GM23338 (cell line): ENCODE measurements around the gene LTB4R. TPM values are rescaled to one million over a fixed set of nuclear protein-coding genes. Genes with fewer than 3 reads are reported as not detected.

Source experiments
- ATAC-seq: fragments of 200-7000 bp; cut with Tn5 transposase; 3 replicates; pipeline ENCODE4 v1.9.1; 2020
- DNase-seq: peaks from one replicate; pipeline ENCODE4 v3.0.0-alpha.2; 2015; ENCODE audit warnings: low spot score
- H2AFZ ChIP-seq: fragments of 200-600 bp; sonication (generic); 2 replicates; pipeline ENCODE4 v1.8.0; 2016; ENCODE audit warnings: antibody characterized with exemption, mild to moderate bottlenecking, moderate library complexity
- H3F3A ChIP-seq: fragments of 200-600 bp; sonication (generic); replicated peaks from 2 replicates; pipeline ENCODE4 v1.8.0; 2017; ENCODE audit warnings: antibody characterized with exemption, mixed run types, low read depth
- H3K27ac ChIP-seq: fragments of 200-600 bp; sonication (generic); 2 replicates; pipeline ENCODE4 v1.6.1; 2016; ENCODE audit warnings: low read depth
- H3K27me3 ChIP-seq: fragments of 200-600 bp; sonication (generic); 2 replicates; pipeline ENCODE4 v1.8.0; 2016; ENCODE audit warnings: mild to moderate bottlenecking, mixed run types, moderate library complexity; ENCODE audit not compliant: insufficient read depth
- H3K36me3 ChIP-seq: fragments of 200-600 bp; sonication (generic); 2 replicates; pipeline ENCODE4 v1.8.0; 2016; ENCODE audit warnings: mild to moderate bottlenecking; ENCODE audit not compliant: insufficient read depth
- H3K4me1 ChIP-seq: fragments of 200-600 bp; sonication (generic); 2 replicates; pipeline ENCODE4 v1.8.0; 2016; ENCODE audit warnings: mild to moderate bottlenecking, moderate library complexity; ENCODE audit not compliant: insufficient read depth
- H3K4me2 ChIP-seq: fragments of 200-600 bp; sonication (generic); 2 replicates; pipeline ENCODE4 v1.7.1; 2017; ENCODE audit warnings: mixed run types
- H3K4me3 ChIP-seq: fragments of 200-600 bp; sonication (generic); 2 replicates; pipeline ENCODE4 v1.6.1; 2016; ENCODE audit warnings: mixed run types
- H3K79me2 ChIP-seq: fragments of 200-600 bp; sonication (generic); replicated peaks from 2 replicates; pipeline ENCODE4 v1.8.0; 2017; ENCODE audit warnings: mild to moderate bottlenecking; ENCODE audit not compliant: insufficient read depth
- H3K9me2 ChIP-seq: fragments of 200-600 bp; sonication (generic); 2 replicates; pipeline ENCODE4 v1.8.0; 2017; ENCODE audit not compliant: insufficient read depth
- H4K20me1 ChIP-seq: fragments of 200-600 bp; sonication (generic); replicated peaks from 2 replicates; pipeline ENCODE4 v1.8.0; 2017; ENCODE audit warnings: mild to moderate bottlenecking; ENCODE audit not compliant: insufficient read depth
- H3K27ac Mint-ChIP-seq: 2 replicates; pipeline ENCODE4 v1.8.0; 2020; ENCODE audit warnings: inconsistent platforms, mild to moderate bottlenecking, moderate library complexity, mixed read lengths
- H3K27me3 Mint-ChIP-seq: 3 replicates; pipeline ENCODE4 v1.8.0; 2022; ENCODE audit warnings: low read depth, mild to moderate bottlenecking, moderate library complexity, mixed read lengths, inconsistent platforms; ENCODE audit not compliant: insufficient read depth, poor library complexity
- H3K36me3 Mint-ChIP-seq: 3 replicates; pipeline ENCODE4 v1.8.0; 2021; ENCODE audit warnings: low read depth, mild to moderate bottlenecking, inconsistent platforms, moderate library complexity, mixed read lengths
- H3K4me1 Mint-ChIP-seq: 3 replicates; pipeline ENCODE4 v1.8.0; 2020; ENCODE audit warnings: mild to moderate bottlenecking, inconsistent platforms, mixed read lengths
- H3K4me3 Mint-ChIP-seq: 3 replicates; pipeline ENCODE4 v1.8.0; 2021; ENCODE audit warnings: moderate library complexity, mild to moderate bottlenecking, inconsistent platforms, mixed read lengths
- H3K9me3 Mint-ChIP-seq: 3 replicates; pipeline ENCODE4 v1.8.0; 2020; ENCODE audit warnings: moderate library complexity, mild to moderate bottlenecking, inconsistent platforms, mixed read lengths
- CREB1 ChIP-seq: fragments of 250-450 bp; sonication (Bioruptor Pico); IDR thresholded peaks from 2 replicates; pipeline ENCODE4 v1.5.0; 2020; ENCODE audit warnings: low read depth, mild to moderate bottlenecking, moderate library complexity
- EZH2 ChIP-seq: fragments of 200-600 bp; sonication (generic); IDR thresholded peaks from one replicate; pipeline ENCODE4 v1.8.0; 2017; ENCODE audit warnings: antibody characterized with exemption, mild to moderate bottlenecking, low read depth; ENCODE audit not compliant: unreplicated experiment
- JUNB ChIP-seq: IDR thresholded peaks from one replicate; pipeline ENCODE4 v1.6.1; 2016; ENCODE audit warnings: antibody characterized with exemption; ENCODE audit not compliant: unreplicated experiment
- NANOG ChIP-seq: IDR thresholded peaks from 2 replicates; pipeline ENCODE4 v1.6.1; 2016; ENCODE audit warnings: antibody characterized with exemption, borderline replicate concordance
- STAT1 ChIP-seq: IDR thresholded peaks from one replicate; pipeline ENCODE4 v1.6.1; 2016; ENCODE audit warnings: antibody characterized with exemption; ENCODE audit not compliant: unreplicated experiment
- polyA plus RNA-seq: library from polyadenylated mRNA; unstranded; fragments of >200 nt; fragmentation: Nextera tagmentation; extraction: Ambion mirVana; gene quantifications from 2 replicates; pipeline ENCODE4 v1.2.1, GENCODE V29; 2016
- total RNA-seq: library from RNA; depleted of rRNA; stranded (reverse); fragments of >200 nt; shearing (Covaris generic); gene quantifications from 2 replicates; pipeline ENCODE4 v1.2.3, GENCODE V29; 2014
- TF ChIP-seq, protein P1 (sequence below): IDR thresholded peaks from one replicate; pipeline ENCODE4 v1.6.1; 2018; ENCODE audit warnings: antibody characterized with exemption; ENCODE audit not compliant: unreplicated experiment
- TF ChIP-seq, protein P2 (sequence below), 2 experiments: fragments of 200-600 bp in 1 of 2; sonication (generic) in 1 of 2; conservative IDR thresholded peaks; 2 replicates each; pipeline versions ENCODE4 v1.5.1 to v1.6.1; 2016 to 2017; ENCODE audit warnings: antibody characterized with exemption in 2 of 2, low read depth in 2 of 2, mild to moderate bottlenecking in 2 of 2, moderate library complexity in 1 of 2
- TF ChIP-seq, protein P3 (sequence below): fragments of 250-450 bp; sonication (Bioruptor Pico); IDR thresholded peaks from 2 replicates; pipeline ENCODE4 v1.5.0; 2020; ENCODE audit warnings: mild to moderate bottlenecking, moderate library complexity
- TF ChIP-seq, protein P4 (sequence below): IDR thresholded peaks from 2 replicates; pipeline ENCODE4 v1.6.1; 2016; ENCODE audit warnings: antibody characterized with exemption

Gene LTB4R
- total and polyA plus RNA-seq, 2 experiments from 2014 or later = 2.1 to 4.7 TPM

DNA sequence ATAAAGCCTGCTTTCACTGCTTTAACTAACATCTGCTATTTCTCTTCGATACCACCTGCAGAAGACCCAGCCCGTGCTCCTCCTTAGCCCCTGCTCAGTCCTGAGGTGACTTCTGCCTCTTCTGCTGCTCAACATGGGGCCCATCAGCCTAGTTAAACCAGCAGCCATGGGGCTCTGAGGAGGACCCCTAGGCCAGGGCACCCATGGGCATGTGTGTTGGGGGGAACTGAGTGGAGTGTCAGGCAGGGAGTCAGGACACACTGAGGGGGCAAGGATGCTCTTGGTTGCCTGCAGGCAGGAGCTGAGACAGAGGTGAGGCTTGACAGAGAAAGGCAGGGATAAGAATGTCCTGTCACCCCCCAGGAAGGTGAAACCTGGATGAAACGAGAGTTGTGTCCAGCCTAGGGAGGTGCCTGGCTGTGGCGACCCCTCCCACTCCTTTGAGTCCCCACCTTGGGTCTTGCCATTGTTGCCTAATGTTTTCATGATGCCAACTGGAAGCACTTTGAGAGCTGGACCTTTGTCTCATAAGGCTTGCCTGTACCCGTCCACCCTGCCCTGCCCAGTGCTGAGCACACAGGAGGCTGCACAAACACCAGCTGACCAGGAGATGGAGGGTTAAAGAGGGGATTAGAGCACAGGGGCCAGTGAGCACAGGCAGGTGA, 27.4 kb upstream of the LTB4R start:
- Mint-ChIP-seq H3K27me3 (peaks cover 14% of the 10 kb centered on the region), H3K27ac (no peak overlapping the region), H3K9me3 (no peaks in the 10 kb centered on the region), H3K4me1 (no peaks in the 10 kb centered on the region; the same call in 2 of the 3 replicates), H3K4me3 (no peak overlapping the region), H3K36me3 (no peaks in the 10 kb centered on the region; the same call in 2 of the 3 replicates)
- Histone ChIP-seq H3F3A (no peaks in the 10 kb centered on the region), H3K27ac (no peak overlapping the region), H3K4me1 (no peaks in the 10 kb centered on the region), H4K20me1 (no peaks in the 10 kb centered on the region; the same call in 1 of the 2 replicates), H3K4me2 (no peak overlapping the region), H3K4me3 (no peak overlapping the region), H2AFZ (no peak overlapping the region), H3K36me3 (no peaks in the 10 kb centered on the region), H3K9me2 (no peaks in the 10 kb centered on the region), H3K79me2 (no peaks in the 10 kb centered on the region), H3K27me3 (no peaks in the 10 kb centered on the region)
- ATAC-seq = no peak
- TF ChIP-seq CREB1 (CRISPR knock-in tag) (no peak), EZH2 (no peak), STAT1 (no peak), NANOG (no peak), JUNB (no peak)
- TF ChIP-seq, protein P1, sequence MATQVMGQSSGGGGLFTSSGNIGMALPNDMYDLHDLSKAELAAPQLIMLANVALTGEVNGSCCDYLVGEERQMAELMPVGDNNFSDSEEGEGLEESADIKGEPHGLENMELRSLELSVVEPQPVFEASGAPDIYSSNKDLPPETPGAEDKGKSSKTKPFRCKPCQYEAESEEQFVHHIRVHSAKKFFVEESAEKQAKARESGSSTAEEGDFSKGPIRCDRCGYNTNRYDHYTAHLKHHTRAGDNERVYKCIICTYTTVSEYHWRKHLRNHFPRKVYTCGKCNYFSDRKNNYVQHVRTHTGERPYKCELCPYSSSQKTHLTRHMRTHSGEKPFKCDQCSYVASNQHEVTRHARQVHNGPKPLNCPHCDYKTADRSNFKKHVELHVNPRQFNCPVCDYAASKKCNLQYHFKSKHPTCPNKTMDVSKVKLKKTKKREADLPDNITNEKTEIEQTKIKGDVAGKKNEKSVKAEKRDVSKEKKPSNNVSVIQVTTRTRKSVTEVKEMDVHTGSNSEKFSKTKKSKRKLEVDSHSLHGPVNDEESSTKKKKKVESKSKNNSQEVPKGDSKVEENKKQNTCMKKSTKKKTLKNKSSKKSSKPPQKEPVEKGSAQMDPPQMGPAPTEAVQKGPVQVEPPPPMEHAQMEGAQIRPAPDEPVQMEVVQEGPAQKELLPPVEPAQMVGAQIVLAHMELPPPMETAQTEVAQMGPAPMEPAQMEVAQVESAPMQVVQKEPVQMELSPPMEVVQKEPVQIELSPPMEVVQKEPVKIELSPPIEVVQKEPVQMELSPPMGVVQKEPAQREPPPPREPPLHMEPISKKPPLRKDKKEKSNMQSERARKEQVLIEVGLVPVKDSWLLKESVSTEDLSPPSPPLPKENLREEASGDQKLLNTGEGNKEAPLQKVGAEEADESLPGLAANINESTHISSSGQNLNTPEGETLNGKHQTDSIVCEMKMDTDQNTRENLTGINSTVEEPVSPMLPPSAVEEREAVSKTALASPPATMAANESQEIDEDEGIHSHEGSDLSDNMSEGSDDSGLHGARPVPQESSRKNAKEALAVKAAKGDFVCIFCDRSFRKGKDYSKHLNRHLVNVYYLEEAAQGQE = no peak
- TF ChIP-seq, protein P2, sequence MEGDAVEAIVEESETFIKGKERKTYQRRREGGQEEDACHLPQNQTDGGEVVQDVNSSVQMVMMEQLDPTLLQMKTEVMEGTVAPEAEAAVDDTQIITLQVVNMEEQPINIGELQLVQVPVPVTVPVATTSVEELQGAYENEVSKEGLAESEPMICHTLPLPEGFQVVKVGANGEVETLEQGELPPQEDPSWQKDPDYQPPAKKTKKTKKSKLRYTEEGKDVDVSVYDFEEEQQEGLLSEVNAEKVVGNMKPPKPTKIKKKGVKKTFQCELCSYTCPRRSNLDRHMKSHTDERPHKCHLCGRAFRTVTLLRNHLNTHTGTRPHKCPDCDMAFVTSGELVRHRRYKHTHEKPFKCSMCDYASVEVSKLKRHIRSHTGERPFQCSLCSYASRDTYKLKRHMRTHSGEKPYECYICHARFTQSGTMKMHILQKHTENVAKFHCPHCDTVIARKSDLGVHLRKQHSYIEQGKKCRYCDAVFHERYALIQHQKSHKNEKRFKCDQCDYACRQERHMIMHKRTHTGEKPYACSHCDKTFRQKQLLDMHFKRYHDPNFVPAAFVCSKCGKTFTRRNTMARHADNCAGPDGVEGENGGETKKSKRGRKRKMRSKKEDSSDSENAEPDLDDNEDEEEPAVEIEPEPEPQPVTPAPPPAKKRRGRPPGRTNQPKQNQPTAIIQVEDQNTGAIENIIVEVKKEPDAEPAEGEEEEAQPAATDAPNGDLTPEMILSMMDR (conservative IDR thresholded peaks at IDR 0.05; ENCODE audit: low read depth in 2 of 2) = no peak
- TF ChIP-seq, protein P3, sequence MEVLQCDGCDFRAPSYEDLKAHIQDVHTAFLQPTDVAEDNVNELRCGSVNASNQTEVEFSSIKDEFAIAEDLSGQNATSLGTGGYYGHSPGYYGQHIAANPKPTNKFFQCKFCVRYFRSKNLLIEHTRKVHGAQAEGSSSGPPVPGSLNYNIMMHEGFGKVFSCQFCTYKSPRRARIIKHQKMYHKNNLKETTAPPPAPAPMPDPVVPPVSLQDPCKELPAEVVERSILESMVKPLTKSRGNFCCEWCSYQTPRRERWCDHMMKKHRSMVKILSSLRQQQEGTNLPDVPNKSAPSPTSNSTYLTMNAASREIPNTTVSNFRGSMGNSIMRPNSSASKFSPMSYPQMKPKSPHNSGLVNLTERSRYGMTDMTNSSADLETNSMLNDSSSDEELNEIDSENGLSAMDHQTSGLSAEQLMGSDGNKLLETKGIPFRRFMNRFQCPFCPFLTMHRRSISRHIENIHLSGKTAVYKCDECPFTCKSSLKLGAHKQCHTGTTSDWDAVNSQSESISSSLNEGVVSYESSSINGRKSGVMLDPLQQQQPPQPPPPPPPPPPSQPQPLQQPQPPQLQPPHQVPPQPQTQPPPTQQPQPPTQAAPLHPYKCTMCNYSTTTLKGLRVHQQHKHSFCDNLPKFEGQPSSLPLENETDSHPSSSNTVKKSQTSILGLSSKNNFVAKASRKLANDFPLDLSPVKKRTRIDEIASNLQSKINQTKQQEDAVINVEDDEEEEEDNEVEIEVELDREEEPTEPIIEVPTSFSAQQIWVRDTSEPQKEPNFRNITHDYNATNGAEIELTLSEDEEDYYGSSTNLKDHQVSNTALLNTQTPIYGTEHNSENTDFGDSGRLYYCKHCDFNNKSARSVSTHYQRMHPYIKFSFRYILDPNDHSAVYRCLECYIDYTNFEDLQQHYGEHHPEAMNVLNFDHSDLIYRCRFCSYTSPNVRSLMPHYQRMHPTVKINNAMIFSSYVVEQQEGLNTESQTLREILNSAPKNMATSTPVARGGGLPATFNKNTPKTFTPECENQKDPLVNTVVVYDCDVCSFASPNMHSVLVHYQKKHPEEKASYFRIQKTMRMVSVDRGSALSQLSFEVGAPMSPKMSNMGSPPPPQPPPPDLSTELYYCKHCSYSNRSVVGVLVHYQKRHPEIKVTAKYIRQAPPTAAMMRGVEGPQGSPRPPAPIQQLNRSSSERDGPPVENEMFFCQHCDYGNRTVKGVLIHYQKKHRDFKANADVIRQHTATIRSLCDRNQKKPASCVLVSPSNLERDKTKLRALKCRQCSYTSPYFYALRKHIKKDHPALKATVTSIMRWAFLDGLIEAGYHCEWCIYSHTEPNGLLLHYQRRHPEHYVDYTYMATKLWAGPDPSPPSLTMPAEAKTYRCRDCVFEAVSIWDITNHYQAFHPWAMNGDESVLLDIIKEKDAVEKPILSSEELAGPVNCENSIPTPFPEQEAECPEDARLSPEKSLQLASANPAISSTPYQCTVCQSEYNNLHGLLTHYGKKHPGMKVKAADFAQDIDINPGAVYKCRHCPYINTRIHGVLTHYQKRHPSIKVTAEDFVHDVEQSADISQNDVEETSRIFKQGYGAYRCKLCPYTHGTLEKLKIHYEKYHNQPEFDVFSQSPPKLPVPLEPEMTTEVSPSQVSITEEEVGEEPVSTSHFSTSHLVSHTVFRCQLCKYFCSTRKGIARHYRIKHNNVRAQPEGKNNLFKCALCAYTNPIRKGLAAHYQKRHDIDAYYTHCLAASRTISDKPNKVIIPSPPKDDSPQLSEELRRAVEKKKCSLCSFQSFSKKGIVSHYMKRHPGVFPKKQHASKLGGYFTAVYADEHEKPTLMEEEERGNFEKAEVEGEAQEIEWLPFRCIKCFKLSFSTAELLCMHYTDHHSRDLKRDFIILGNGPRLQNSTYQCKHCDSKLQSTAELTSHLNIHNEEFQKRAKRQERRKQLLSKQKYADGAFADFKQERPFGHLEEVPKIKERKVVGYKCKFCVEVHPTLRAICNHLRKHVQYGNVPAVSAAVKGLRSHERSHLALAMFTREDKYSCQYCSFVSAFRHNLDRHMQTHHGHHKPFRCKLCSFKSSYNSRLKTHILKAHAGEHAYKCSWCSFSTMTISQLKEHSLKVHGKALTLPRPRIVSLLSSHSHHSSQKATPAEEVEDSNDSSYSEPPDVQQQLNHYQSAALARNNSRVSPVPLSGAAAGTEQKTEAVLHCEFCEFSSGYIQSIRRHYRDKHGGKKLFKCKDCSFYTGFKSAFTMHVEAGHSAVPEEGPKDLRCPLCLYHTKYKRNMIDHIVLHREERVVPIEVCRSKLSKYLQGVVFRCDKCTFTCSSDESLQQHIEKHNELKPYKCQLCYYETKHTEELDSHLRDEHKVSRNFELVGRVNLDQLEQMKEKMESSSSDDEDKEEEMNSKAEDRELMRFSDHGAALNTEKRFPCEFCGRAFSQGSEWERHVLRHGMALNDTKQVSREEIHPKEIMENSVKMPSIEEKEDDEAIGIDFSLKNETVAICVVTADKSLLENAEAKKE (CRISPR knock-in tag) = no peak
- TF ChIP-seq, protein P4, sequence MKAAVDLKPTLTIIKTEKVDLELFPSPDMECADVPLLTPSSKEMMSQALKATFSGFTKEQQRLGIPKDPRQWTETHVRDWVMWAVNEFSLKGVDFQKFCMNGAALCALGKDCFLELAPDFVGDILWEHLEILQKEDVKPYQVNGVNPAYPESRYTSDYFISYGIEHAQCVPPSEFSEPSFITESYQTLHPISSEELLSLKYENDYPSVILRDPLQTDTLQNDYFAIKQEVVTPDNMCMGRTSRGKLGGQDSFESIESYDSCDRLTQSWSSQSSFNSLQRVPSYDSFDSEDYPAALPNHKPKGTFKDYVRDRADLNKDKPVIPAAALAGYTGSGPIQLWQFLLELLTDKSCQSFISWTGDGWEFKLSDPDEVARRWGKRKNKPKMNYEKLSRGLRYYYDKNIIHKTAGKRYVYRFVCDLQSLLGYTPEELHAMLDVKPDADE = no peak
- DNase-seq = no peak
